Non-pigmented ciliary epithelial cell (primary cell): ENCODE data around the gene PCDHA7.
"Not testable (repeated sequence)": the region's sequence is repeated elsewhere in the genome, so short reads cannot be mapped to it uniquely, and the experiment has no call there.

Source experiments
- DNase-seq: peaks from one replicate; pipeline ENCODE4 v3.0.0-alpha.2; 2010; ENCODE audit warnings: low read depth

PCDHA7 gene

GRCh38 chr5:140862441-140863295, 28.6 kb downstream of the PCDHA7 start:
- no peak for DNase-seq

GRCh38 chr5:140868721-140869554, 34.9 kb downstream of the PCDHA7 start, which contains the start of gene PCDHA11:
TSS of gene PCDHA11 (plus strand) at chr5:140868957. CDS start at chr5:140869104, 147 bp downstream.
- DNase-seq: no peak

GRCh38 chr5:140869555-140869886, 35.5 kb downstream of the PCDHA7 start:
- no peak for DNase-seq

GRCh38 chr5:140870221-140871201, 36.4 kb downstream of the PCDHA7 start:
- DNase-seq: no peak

GRCh38 chr5:140875085-140876065, 41.3 kb downstream of the PCDHA7 start, which contains the start of gene PCDHA12:
TSS of gene PCDHA12 (plus strand) at chr5:140875308. CDS start at chr5:140875473, 165 bp downstream.
- DNase-seq: no peak

GRCh38 chr5:140876541-140877261, 42.6 kb downstream of the PCDHA7 start:
- DNase-seq: not testable (repeated sequence)

- DNase-seq: no peak
Observed at GRCh38 chr5:140877262-140877581, 43.2 kb downstream of the PCDHA7 start.

GRCh38 chr5:140881889-140882590, 48.0 kb downstream of the PCDHA7 start, which contains the start of gene PCDHA13:
TSS of gene PCDHA13 (plus strand) at chr5:140882124. CDS start at chr5:140882269, 145 bp downstream.
- DNase-seq: no peak

GRCh38 chr5:140882591-140882899, 48.5 kb downstream of the PCDHA7 start:
- no peak for DNase-seq

- DNase-seq: no peak
Observed at GRCh38 chr5:140883373-140883772, 49.3 kb downstream of the PCDHA7 start.

- DNase-seq: no peak
Observed at GRCh38 chr5:140883927-140884697, 50.0 kb downstream of the PCDHA7 start.
